Tibial nerve (tissue), 4 donors: ENCODE results near the gene HTR7. TPM values are rescaled to one million over a fixed set of nuclear protein-coding genes. Genes with fewer than 3 reads are reported as not detected.

Source experiments
- DNase-seq, 2 donors: peaks; one replicate each; pipeline ENCODE4 v3.0.0-alpha.2; 2019; ENCODE audit warnings: low spot score in 2 of 2
- H3K27ac ChIP-seq, 4 donors: fragments of 200-600 bp; sonication (generic) in 3 of 4; one replicate each; pipeline ENCODE4 v1.5.1; 2017 to 2019; ENCODE audit warnings: mild to moderate bottlenecking in 1 of 4
- H3K27me3 ChIP-seq, 2 donors: fragments of 200-600 bp; sonication (generic) in 1 of 2; one replicate each; pipeline versions ENCODE4 v1.5.1 to v1.6.0; 2017 to 2019
- H3K36me3 ChIP-seq, 3 donors: fragments of 200-600 bp; sonication (generic); one replicate each; pipeline ENCODE4 v1.5.1; 2018 to 2019
- H3K4me1 ChIP-seq, 4 donors: fragments of 200-600 bp; sonication (generic) in 3 of 4; one replicate each; pipeline ENCODE4 v1.5.1; 2017 to 2019
- H3K4me3 ChIP-seq, 4 donors: fragments of 200-600 bp; sonication (generic) in 3 of 4; one replicate each; pipeline ENCODE4 v1.5.1; 2017 to 2019; ENCODE audit warnings: mild to moderate bottlenecking in 1 of 4, moderate library complexity in 1 of 4
- H3K9me3 ChIP-seq, 4 donors: fragments of 200-600 bp; sonication (generic) in 3 of 4; one replicate each; pipeline ENCODE4 v1.5.1; 2017 to 2019
- CTCF ChIP-seq, 5 experiments: fragments of 200-600 bp in 3 of 5; fragments of 450-650 bp in 2 of 5; sonication (generic) in 3 of 5; IDR thresholded peaks; one replicate each; pipeline ENCODE4 v1.5.1; 2016 to 2019; ENCODE audit warnings: antibody characterized with exemption in 5 of 5, mild to moderate bottlenecking in 3 of 5, moderate library complexity in 2 of 5
- EP300 ChIP-seq, 2 donors: sonication (generic); formaldehyde crosslinking; IDR thresholded peaks; one replicate each; pipeline ENCODE4 v1.6.1; 2017; ENCODE audit warnings: antibody characterized with exemption in 2 of 2, mild to moderate bottlenecking in 1 of 2
- POLR2A ChIP-seq, 2 donors: fragments of 450-650 bp; IDR thresholded peaks; one replicate each; pipeline ENCODE4 v1.6.1; 2017; ENCODE audit warnings: antibody characterized with exemption in 2 of 2, mild to moderate bottlenecking in 2 of 2, moderate library complexity in 2 of 2
- WGBS, 2 donors: methylation state at CpG; one replicate each; pipeline ENCODE4 v1.1.5; 2018; 5-methylcytosine and 5-hydroxymethylcytosine counted together
- total RNA-seq, 4 donors: library from RNA; depleted of rRNA; stranded (reverse); fragments of >200 nt; gene quantifications; one replicate each; pipeline ENCODE4 v1.1.0, GENCODE V29; 2016

HTR7 gene
- total RNA-seq, 4 donors from 2014 or later, result 0.20 to 1.2 (median 0.43) TPM

GRCh38 chr10:90849956-90850749 is 7.7 kb downstream of the HTR7 start:
- Histone ChIP-seq H3K27me3 (peaks cover 0 to 22% of the 10 kb centered on the region in 2 donors), H3K36me3 (no peaks in the 10 kb centered on the region), H3K9me3 (peaks cover 0 to 23% (median 2%) of the 10 kb centered on the region in 4 donors), H3K4me3 (no peak overlapping the region), H3K4me1 (no peaks in the 10 kb centered on the region), H3K27ac (no peak overlapping the region)
- 78 to 86% methylated on average over 1 of the region's 1 CpG for WGBS, 2 donors
- no peak for DNase-seq
- no peak for TF ChIP-seq EP300 (IDR thresholded peaks at IDR 0.05)

- H3K27ac ChIP-seq, result no peak overlapping the region
Measured at GRCh38 chr10:90847436-90847835, 10.4 kb downstream of the HTR7 start.

GRCh38 chr10:90846746-90847145 is 11.1 kb downstream of the HTR7 start:
- H3K9me3 ChIP-seq, result peaks cover 0 to 22% (median 2%) of the 10 kb centered on the region in 4 donors
- no peak overlapping the region for H3K27ac ChIP-seq
- 57 to 70% methylated on average over 1 of the region's 1 CpG for whole genome bisulfite sequencing, 2 donors
- H3K4me3 ChIP-seq, result no peak overlapping the region
- no peaks in the 10 kb centered on the region for H3K27me3 ChIP-seq
- no peak for DNase-seq
- no peaks in the 10 kb centered on the region for H3K4me1 ChIP-seq
- TF ChIP-seq CTCF (IDR thresholded peaks at IDR 0.05) (no peak), EP300 (IDR thresholded peaks at IDR 0.05) (no peak), POLR2A (IDR thresholded peaks at IDR 0.05) (no peak)
- H3K36me3 ChIP-seq, result no peaks in the 10 kb centered on the region

More at GRCh38 chr10:90847436-90847835, 10.4 kb downstream of the HTR7 start:
- TF ChIP-seq EP300 (IDR thresholded peaks at IDR 0.05), result no peak
- TF ChIP-seq CTCF (IDR thresholded peaks at IDR 0.05), result no peak
- Histone ChIP-seq H3K4me3 (no peak overlapping the region), H3K4me1 (no peaks in the 10 kb centered on the region), H3K9me3 (peaks cover 0 to 23% (median 2%) of the 10 kb centered on the region in 4 donors), H3K36me3 (no peaks in the 10 kb centered on the region), H3K27me3 (no peaks in the 10 kb centered on the region)
- DNase-seq, result no peak
- 52% methylated on average over 1 of the region's 1 CpG for WGBS, 2 donors

GRCh38 chr10:90845726-90846125 is 12.1 kb downstream of the HTR7 start:
- Histone ChIP-seq H3K4me3 (no peak overlapping the region), H3K27me3 (no peaks in the 10 kb centered on the region), H3K27ac (no peak overlapping the region), H3K9me3 (peaks cover 0 to 12% (median 0%) of the 10 kb centered on the region in 4 donors), H3K4me1 (no peaks in the 10 kb centered on the region), H3K36me3 (no peaks in the 10 kb centered on the region)
- no peak for DNase-seq
- whole genome bisulfite sequencing, 2 donors, result 81 to 82% methylated on average over 3 of the region's 3 CpGs
- TF ChIP-seq EP300 (IDR thresholded peaks at IDR 0.05) (no peak), CTCF (IDR thresholded peaks at IDR 0.05) (no peak), POLR2A (IDR thresholded peaks at IDR 0.05) (no peak)

GRCh38 chr10:90842725-90843124 is 15.1 kb downstream of the HTR7 start:
- Histone ChIP-seq H3K4me3 (no peak overlapping the region), H3K36me3 (no peaks in the 10 kb centered on the region), H3K27ac (no peak overlapping the region), H3K9me3 (no peaks in the 10 kb centered on the region), H3K4me1 (no peaks in the 10 kb centered on the region), H3K27me3 (no peaks in the 10 kb centered on the region)
- 58 to 67% methylated on average over 1 of the region's 1 CpG for WGBS, 2 donors
- no peak for TF ChIP-seq EP300 (IDR thresholded peaks at IDR 0.05)
- no peak for TF ChIP-seq POLR2A (IDR thresholded peaks at IDR 0.05)
- TF ChIP-seq CTCF (IDR thresholded peaks at IDR 0.05), result no peak
- DNase-seq, result no peak
